Smooth muscle cell (in vitro differentiated cells): Measurements from ENCODE around the gene MCAM. TPM values are rescaled to one million over a fixed set of nuclear protein-coding genes. Genes with fewer than 3 reads are reported as not detected.

Experiments
- DNase-seq: peaks from one replicate; lab custom pipeline; 2025; ENCODE audit not compliant: unreplicated experiment; lab: John Stamatoyannopoulos, UW
- H2AFZ ChIP-seq: fragments of 200-600 bp; sonication (generic); 2 replicates; pipeline ENCODE4 v1.6.0; 2016; ENCODE audit warnings: antibody characterized with exemption, low read depth, mild to moderate bottlenecking
- H3F3A ChIP-seq: fragments of 200-600 bp; sonication (generic); 2 replicates; pipeline ENCODE4 v1.6.0; 2017; ENCODE audit warnings: antibody characterized with exemption, low read depth
- H3K27ac ChIP-seq: fragments of 200-600 bp; sonication (generic); 2 replicates; pipeline ENCODE4 v1.5.1; 2016; ENCODE audit warnings: low read depth, mild to moderate bottlenecking
- H3K27me3 ChIP-seq: fragments of 200-600 bp; sonication (generic); 2 replicates; pipeline ENCODE4 v1.6.1; 2016; ENCODE audit warnings: low read depth, mild to moderate bottlenecking
- H3K36me3 ChIP-seq: fragments of 200-600 bp; sonication (generic); 2 replicates; pipeline ENCODE4 v1.5.1; 2016; ENCODE audit warnings: low read depth
- H3K4me1 ChIP-seq: fragments of 200-600 bp; sonication (generic); 2 replicates; pipeline ENCODE4 v1.5.1; 2016; ENCODE audit warnings: low read depth
- H3K4me2 ChIP-seq: fragments of 200-600 bp; sonication (generic); 2 replicates; pipeline ENCODE4 v1.6.0; 2016; ENCODE audit warnings: mild to moderate bottlenecking
- H3K4me3 ChIP-seq: fragments of 200-600 bp; sonication (generic); 2 replicates; pipeline ENCODE4 v1.5.1; 2016; ENCODE audit warnings: mild to moderate bottlenecking
- H3K79me2 ChIP-seq: fragments of 200-600 bp; sonication (generic); 2 replicates; pipeline ENCODE4 v1.6.0; 2016; ENCODE audit warnings: low read depth, mild to moderate bottlenecking
- H3K9ac ChIP-seq: fragments of 200-600 bp; sonication (generic); 2 replicates; pipeline ENCODE4 v1.6.0; 2016; ENCODE audit warnings: low read depth
- H3K9me3 ChIP-seq: fragments of 200-600 bp; sonication (generic); replicated peaks from 2 replicates; pipeline ENCODE4 v1.5.1; 2016; ENCODE audit warnings: low read depth
- H4K20me1 ChIP-seq: fragments of 200-600 bp; sonication (generic); 2 replicates; pipeline ENCODE4 v1.6.0; 2016; ENCODE audit warnings: low read depth
- CTCF ChIP-seq: fragments of 200-600 bp; sonication (generic); IDR thresholded peaks from 2 replicates; pipeline ENCODE4 v1.5.1; 2017; ENCODE audit warnings: borderline replicate concordance, mild to moderate bottlenecking, antibody characterized with exemption; ENCODE audit not compliant: insufficient read depth, poor library complexity, severe bottlenecking
- WGBS: methylation state at CpG from one replicate; pipeline ENCODE4 v1.1.7; 2016; ENCODE audit warnings: low lambda C conversion rate; 5-methylcytosine and 5-hydroxymethylcytosine counted together
- polyA plus RNA-seq: library from polyadenylated mRNA; unstranded; fragments of >200 nt; fragmentation: Nextera tagmentation; extraction: Ambion mirVana; gene quantifications from 2 replicates; pipeline ENCODE4 v1.2.1, GENCODE V29; 2016
- total RNA-seq: library from RNA; depleted of rRNA; stranded (reverse); fragments of >200 nt; gene quantifications from 2 replicates; pipeline ENCODE4 v1.2.3, GENCODE V29; 2014

MCAM gene
- total and polyA plus RNA-seq, 2 experiments from 2014 or later, result 30.7 to 138 TPM

DNA sequence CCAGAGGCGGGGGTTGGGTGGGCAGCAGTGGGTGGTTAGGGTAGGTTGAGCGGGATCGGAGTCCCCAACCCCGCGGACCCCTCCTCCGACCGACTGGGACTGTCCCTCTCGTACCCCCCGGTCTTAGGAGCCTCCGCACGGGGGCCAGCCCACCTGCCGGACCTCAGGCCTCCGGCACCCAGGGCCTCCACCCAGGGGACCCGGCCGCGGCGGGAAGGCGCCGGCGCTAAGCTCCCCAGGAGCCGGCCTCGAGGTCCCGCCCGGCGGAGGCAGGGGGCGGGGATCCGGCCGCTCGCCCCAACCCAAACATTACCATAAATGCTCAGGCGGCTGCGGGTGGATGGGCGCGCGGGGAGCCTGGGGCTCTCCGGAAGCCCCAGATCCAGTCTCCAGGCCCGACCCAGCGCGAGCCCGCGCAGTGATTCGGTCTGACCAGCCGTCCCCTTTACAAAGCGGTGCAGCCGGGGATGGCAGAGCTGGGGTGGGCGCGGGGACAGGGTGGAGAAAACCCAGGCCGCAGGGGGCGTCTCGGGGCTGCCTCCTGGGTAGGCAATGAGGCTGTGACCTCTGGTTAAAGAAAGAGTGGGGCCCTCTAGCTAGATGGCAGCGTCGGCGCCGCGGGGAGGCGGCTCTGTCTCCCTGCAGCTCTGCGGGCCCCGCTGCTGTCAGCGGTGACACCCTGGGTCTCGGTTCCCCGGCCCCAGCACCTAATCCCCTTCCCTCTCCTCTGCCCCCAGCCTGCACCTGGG is 4.0 kb upstream of the MCAM start:
- peaks cover 51% of the 10 kb centered on the region for H3K4me1 ChIP-seq
- H3K4me3 ChIP-seq, result peak overlapping the region; percentile 60
- H2AFZ ChIP-seq, result peak overlapping the region; percentile 91
- H3K27me3 ChIP-seq, result no peaks in the 10 kb centered on the region
- H3K4me2 ChIP-seq, result peak overlapping the region; percentile 98
- no peaks in the 10 kb centered on the region for H3K9me3 ChIP-seq
- under 1% methylated on average over 43 of the region's 60 CpGs for WGBS
- no peaks in the 10 kb centered on the region for H4K20me1 ChIP-seq
- peak overlapping the region; percentile 39 for H3K9ac ChIP-seq
- peaks cover 43% of the 10 kb centered on the region for H3F3A ChIP-seq
- H3K79me2 ChIP-seq, result no peaks in the 10 kb centered on the region
- H3K27ac ChIP-seq, result peak overlapping the region; percentile 46
- no peaks in the 10 kb centered on the region for H3K36me3 ChIP-seq
- no peak for DNase-seq
- no peak for TF ChIP-seq CTCF

GRCh38 chr11:119320240-119320775 is 3.4 kb upstream of the MCAM start:
- Histone ChIP-seq H3K79me2 (no peaks in the 10 kb centered on the region), H3K27ac (peak overlapping the region; percentile 41), H2AFZ (peak overlapping the region; percentile 91), H3K36me3 (no peaks in the 10 kb centered on the region), H3K4me3 (peak overlapping the region; percentile 60), H3K9ac (peak overlapping the region; percentile 39), H3K27me3 (no peaks in the 10 kb centered on the region), H3K4me2 (peak overlapping the region; percentile 98), H3F3A (peaks cover 43% of the 10 kb centered on the region), H4K20me1 (no peaks in the 10 kb centered on the region), H3K9me3 (no peaks in the 10 kb centered on the region), H3K4me1 (peaks cover 58% of the 10 kb centered on the region)
- DNase-seq, result no peak
- WGBS, result 37% methylated on average over 17 of the region's 17 CpGs
- TF ChIP-seq CTCF, result no peak

- Histone ChIP-seq H3K79me2 (no peaks in the 10 kb centered on the region), H3K4me3 (no peak overlapping the region), H3F3A (peaks cover 43% of the 10 kb centered on the region), H4K20me1 (no peaks in the 10 kb centered on the region), H3K36me3 (no peaks in the 10 kb centered on the region), H3K4me1 (peaks cover 61% of the 10 kb centered on the region), H3K9ac (no peak overlapping the region), H3K9me3 (no peaks in the 10 kb centered on the region), H3K4me2 (peak overlapping the region; percentile 100), H3K27me3 (no peaks in the 10 kb centered on the region), H2AFZ (no peak overlapping the region), H3K27ac (peak overlapping the region; percentile 69)
- DNase-seq, result no peak
- no peak for TF ChIP-seq CTCF
- WGBS, result 75% methylated on average over 11 of the region's 11 CpGs
Observed at GRCh38 chr11:119319700-119320239, 2.8 kb upstream of the MCAM start.
